NCI-H82 treated with DMSO at 0.1 percent for 48 hours (cell line): ENCODE measurements around the gene TMEM150A.
A peak's percentile ranks its signal among the peaks of the same experiment; 100 is the strongest.
"Not testable (repeated sequence)": the region's sequence is repeated elsewhere in the genome, so short reads cannot be mapped to it uniquely, and the experiment has no call there.

Source experiments
- DNase-seq: peaks from one replicate; lab custom pipeline; 2025; ENCODE audit not compliant: unreplicated experiment; lab: John Stamatoyannopoulos, UW

The TMEM150A gene, protein sequence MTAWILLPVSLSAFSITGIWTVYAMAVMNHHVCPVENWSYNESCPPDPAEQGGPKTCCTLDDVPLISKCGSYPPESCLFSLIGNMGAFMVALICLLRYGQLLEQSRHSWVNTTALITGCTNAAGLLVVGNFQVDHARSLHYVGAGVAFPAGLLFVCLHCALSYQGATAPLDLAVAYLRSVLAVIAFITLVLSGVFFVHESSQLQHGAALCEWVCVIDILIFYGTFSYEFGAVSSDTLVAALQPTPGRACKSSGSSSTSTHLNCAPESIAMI

DNA sequence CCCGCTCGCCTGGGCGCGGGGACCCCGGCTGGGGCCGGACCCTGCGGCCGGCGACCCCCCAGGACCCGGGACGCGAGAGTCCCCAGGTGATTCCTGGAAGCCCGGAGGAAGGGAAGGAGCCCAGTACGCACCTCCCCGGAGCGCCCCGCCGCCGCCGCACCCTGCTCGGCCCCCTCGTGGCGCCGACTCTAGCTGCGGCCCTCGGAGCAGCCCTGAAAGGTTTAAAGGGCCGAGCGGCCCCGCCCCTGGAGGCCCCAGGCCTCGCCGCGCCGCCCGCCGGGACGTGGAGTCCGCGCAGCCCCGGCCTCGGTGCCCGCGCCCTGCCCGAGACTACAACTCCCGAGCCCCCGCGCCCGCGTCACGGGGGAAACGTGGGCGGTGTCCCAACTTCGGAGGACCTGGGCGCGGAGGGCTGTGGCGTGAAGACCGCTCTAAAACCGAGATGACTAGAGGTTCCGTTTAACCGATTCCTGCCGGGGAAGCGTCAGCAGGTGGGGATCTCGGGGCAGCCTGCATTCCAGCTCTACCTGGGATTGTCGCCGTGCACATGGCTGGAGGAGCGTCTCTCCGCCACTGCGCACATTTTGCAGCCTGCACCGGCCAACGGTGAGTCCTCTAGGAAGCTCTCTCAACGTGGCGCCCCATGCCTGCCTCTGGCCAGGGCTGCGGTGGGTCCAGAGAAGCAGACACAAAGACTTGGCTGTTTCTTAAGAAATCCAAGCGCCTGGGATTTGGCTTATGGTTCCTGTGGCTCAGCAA, at the start of gene TMEM150A:
TMEM150A (minus strand) TSS at position 223 of the 759 bp plus-strand sequence. CDS start 750 bp downstream, outside the sequence.
- DNase-seq = peak; percentile 64

DNA sequence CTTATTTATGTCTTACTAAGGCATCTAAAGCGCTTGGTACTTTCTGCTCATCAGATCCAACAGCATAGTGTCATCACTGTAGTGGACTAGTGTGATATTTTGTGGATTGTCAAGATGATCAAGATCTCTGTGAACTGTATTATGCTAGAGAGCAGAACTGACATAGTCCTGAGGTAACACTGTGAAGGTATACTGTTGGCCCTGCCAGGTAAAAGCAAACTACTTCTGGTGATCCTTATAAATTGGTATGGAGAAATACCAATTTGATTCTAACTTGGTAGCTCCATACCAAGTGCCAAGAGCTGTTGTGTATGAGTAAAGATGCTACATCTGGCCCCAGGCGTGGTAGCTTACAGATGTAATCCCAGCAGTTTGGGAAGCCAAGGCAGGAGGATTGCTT, 49.6 kb upstream of the TMEM150A start:
- no peak for DNase-seq

DNA sequence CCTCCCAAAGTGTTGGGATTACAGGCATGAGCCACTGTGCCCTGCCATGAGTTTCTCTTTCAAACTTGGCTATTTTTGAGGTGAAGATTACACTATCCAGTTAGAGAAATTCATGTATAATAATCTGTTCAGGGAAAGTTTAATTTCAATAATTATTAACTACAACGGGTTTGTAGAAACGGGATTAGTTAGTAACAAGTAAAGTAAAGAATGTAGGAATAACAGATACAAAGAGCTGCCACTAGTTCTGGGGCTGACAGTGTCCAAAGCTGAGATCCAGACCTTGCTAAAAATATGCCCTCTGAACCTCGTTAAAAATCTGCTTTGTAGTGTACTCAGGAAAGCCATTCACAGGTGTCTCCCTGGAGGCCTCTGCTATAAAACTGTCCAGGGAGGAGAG, 48.6 kb upstream of the TMEM150A start:
- DNase-seq = no peak

DNA sequence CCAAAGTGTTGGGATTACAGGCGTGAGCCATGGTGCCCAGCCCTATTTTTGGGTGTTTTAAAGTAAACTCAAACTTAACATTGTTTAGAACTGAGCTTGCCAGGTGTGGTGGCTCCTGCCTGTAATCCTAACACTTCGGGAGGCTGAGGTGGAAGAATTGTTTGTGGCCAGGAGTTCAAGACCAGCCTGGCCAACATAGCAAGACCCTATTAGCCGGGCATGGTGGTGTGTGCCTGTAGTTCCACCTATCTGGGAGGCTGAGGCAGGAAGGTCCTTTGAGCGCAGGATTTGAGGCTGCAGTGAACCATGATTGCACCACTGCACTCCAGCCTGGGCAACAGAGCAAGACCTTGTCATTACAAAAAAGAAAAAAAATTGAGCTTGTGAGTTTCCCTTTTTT, 48.0 kb upstream of the TMEM150A start:
- DNase-seq = no peak

DNA sequence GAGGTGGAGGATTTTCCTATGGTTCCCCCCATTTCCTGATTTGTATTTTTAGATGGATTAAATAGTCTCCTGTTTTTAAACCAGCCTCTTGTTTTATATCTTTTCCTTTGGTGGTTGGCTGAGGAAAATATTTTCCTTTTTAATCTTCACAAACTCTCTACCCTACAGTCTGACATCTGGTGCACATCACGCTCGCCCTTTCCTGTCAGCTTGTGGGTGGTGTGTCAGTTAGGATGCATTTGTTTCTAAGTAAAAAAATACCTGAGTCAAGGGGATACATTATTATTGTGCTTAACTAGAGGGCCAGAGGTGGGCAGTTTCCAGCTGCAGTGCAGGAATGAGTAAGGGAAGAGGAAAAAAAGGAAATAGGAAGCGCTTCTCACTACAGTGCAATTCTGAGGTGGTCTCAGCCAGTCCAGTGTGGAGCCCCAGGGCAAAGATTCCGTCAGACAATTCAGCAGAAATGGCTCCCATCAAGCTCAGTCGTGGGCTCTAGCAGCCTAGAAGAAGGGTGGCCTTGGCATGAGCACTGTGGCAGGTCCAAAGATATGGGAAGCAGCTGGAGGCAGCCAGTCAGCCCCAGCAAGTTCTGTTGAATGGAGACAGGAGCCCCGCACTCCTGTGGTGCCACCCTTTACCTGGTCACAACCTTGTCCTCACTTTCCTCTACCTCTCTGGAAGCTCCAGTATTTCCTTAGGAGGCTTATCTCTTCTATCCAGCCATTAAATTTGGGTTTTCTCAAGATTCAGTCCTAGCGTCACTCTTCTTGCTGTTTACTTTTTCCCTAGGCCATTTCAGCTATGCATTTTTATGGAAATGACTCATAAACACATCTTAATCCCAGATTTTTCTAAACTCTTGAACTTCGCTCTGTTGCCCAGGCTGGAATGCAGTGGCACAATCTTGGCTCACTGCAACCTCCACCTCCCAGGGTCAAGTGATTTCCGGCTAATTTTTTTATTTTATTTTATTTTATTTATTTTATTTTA, 47.0 kb upstream of the TMEM150A start:
- DNase-seq = no peak

DNA sequence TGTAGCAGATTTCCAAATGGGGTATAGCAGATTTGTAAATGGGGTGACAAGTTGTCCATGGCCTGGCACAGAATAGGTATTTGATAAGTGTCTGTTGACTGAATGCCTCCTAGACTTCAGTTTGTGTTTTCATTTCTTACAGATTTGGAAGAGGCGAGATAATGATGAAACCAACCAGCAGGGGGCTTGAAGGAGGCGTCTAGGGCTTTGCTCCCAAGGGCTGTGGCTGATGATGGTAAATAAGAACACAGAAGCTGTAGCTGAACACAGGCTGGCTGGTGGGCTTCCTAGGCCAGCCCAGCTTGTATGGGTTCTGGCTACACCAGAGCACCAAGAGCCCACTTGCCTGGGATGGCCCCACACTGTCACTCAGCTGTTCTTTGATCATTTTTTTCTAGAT, 46.1 kb upstream of the TMEM150A start:
- DNase-seq = no peak

DNA sequence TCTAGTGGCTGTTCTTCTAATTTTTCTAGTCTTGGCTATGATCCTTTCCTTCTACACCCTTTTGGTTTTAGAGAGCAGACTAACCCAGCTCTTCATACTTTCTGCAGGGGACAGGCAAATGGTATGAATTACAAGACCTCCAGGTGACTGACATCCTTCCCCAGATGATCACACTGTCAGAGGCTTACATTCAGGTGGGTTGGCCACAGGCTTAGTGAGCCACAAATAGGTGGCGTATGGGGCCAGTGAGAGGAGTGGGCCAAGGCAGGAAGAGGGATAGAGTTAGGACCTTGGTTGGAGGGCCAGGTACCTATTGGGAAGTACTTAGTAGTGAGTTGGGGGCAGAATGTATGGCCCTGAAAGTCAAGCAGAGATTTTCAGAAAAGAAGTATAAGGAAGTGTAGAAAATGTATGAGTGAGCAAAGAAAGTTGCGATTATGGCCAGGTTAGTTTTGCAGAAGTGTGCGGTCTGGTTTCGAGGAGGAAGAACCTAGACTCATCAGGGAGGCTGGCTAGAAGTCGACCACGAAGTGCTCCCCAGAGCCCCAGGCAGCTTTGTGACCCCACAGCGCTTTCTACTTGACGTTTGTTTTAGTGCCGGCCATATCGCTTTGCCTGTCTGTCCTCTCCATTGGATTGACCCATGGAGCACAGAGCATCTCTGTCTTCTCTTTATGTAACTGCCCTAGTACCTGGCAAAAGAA, 45.5 kb upstream of the TMEM150A start:
- DNase-seq = no peak

DNA sequence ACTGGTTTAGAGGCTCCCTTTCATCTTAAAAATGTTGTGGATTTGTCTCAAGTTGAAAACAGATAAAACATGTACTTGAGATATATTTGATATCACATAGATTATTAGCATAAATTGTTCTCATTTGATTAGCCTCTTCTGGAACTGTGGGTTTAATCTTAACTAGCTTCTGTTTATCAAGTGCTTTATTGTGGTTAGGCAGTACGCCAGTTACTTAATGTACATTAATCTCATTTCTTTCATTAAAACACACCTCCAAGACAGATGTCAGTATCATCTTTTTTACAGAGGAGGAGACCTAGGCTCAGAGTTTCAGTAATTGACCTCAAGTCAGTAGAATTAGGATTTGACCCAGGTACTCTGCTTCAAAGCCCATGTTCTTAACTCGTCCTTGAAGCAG, 43.7 kb upstream of the TMEM150A start:
- DNase-seq = no peak

DNA sequence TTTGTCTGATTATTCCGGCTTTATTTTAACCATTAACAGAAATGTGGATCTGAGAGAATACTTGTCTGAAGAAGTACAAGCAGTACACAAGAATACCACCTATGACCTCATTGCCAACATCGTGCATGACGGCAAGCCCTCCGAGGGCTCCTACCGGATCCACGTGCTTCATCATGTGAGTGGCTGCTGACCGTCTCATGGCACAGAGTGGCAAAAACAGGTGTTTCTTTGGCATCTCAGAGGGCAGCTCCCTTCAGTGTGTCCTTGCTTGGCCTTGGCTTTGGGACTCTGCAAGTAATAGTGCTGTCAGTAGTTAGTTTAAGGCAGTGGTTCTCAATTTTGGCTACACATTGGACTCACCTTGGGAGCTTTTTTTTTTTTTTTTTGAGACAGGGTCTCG, 42.4 kb upstream of the TMEM150A start:
- no peak for DNase-seq

DNA sequence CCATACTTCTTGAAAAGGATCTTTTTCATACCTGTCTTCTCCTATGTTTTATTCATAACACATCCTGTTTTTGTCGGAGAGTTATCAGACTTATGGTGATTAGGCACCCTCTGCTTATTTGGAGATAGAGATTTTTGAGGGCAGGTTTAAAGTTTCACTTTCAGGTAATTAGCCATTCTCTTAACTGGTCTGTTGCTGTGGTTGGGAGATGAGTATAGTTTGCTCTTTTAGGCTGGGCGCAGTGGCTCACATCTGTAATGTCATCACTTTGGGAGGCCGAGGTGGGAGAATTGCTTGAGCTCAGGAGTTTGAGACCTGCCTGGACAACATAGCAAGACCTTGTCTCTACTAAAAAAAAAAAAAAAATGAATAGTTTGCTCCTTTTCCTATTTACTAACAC, 40.2 kb upstream of the TMEM150A start:
- no peak for DNase-seq

DNA sequence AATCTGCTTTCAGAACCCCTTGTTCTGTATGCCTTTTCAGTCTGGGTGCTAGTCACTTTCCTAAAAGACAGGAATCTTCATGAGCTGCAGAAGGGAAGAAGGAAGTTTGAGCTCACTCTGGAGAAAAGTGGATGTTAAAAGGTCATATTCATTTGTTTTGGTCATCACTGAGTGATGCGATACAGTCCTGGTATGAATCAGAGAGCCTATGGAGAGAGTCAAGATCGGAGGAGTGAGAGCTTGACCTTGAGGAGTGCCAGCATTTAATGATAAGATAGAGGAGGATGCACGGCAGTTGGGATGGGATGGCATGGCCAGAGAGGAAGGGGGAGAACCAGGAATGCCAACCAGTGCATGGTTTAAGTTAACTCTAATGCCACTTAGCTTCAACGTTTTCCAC, 33.1 kb upstream of the TMEM150A start:
- DNase-seq = no peak

DNA sequence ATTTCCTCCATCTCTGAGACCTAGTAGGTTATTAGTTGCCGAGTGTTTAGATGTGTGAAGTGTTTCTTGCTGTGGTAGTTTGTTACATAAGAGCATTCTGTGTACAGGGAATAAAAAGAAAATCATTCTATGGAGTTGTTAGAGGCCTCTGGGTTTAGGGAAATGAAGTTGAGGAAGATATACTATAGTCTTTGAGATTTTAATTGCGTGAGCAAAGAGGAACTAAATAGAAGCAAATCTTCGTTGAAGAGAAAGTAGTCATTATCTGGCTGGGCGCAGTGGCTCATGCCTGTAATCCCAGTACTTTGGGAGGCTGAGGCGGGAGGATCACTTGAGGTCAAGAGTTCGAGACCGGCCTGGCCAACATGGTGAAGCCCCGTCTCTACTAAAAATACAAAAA, 32.5 kb upstream of the TMEM150A start:
- DNase-seq = no peak

DNA sequence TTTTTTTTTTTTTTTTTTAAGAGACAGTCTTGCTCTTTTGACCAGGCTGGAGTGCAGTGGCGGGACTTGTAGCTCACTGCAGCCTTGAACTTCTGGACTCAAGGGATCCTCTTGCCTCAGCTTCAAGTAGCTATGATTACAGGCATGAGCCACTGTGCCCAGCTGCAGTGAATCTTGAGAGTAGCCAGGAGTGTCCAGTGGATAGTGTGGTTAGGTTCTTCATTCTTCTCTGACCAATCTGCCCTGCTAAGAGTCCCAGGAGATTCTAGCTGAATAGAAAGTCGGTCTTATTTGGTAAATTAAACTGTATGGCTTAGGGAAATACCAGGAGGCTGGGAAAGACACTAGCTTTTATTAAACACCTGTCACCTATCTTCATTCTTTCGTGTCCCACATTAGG, 28.8 kb upstream of the TMEM150A start:
- no peak for DNase-seq

DNA sequence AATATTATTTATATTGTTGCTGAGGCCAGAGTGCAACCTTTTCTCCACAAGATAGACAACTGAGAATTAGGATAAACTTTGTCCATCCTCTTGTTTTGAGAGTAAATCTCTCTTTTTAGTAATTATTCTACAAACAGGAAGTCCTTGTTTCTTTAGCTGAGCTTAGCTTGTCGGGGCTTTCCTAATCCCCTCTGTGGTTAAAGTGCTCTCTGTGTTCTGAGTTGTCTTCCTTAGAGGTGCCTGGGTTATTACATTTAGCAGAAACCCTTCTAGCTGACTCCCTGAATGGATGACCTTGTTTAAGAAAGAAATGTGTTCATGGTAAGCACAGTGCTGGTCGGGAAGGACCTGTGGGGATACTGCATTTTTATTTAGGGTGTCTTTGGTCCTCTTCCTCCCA, 26.2 kb upstream of the TMEM150A start:
- DNase-seq = no peak

DNA sequence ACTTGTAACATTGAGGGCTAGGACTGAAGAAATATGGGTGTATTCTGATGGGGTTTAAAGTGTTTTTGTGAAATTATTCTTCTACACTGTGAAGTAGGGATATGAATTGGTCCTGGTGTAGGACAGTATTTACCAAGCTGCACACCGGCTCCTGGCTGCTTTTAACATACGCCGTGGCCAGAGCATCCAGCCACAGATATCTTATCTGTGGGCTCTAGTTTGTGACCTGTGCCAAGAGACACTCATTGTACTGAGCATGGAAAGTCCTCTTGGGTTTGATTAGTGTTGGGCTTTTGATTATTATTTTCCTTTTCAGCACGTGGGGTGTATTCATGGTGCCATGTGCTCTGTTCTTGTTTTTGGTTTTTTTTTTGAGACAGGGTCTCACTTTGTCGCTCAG, 21.5 kb upstream of the TMEM150A start:
- no peak for DNase-seq

DNA sequence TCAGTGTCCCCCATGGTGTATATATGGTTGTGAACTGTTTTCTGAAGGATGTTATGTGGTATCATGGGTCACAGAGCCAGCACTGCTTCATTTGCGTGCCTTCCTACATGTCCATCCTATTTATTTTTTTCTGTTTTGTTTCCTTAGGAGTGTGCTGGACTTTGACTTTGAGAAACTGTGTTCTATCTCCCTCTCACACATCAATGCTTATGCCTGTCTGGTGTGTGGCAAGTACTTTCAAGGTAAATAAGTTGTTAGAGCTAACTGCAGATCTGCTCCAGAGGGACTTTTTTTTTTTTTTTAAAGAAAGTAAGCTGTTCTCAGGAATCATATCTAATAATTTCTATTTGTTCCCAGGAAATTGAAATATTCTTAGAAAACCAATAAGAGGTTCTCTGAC, 18.8 kb upstream of the TMEM150A start:
- no peak for DNase-seq

DNA sequence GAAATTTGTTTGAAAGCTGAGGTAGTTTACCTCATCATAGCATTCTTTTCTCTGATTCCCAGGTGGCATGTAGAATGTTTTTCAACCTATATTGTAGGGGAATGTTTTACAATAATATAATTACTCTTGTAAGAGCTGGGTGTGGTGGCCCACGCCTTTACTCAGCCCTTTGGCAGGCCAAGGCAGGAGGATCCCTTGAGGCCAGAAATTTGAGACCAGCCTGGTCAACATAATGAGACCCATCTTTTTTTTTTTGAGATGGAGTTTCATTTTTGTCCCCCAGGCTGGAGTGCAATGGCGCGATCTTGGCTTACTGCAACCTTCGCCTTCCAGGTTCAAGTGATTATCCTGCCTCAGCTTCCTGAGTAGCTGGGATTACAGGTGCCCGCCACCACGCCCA, 17.1 kb upstream of the TMEM150A start:
- DNase-seq = no peak

DNA sequence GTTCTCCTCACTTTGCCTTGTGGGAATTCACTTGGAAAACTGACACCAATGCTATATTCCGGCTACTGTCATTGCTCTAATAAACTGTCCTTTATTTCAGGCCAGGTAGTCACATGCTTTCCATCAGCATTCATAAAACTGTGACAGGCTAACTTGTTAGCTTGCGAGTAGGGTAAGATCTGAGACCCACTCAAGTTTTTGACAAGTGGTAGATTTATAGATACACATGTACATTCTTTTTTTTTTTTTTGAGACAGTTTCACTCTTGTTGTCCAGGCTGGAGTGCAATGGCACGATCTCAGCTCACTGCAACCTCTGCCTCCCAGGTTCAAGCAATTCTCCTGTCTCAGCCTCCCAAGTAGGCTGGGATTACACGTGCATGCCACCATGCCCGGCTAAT, 15.2 kb upstream of the TMEM150A start:
- not testable (repeated sequence) for DNase-seq

DNA sequence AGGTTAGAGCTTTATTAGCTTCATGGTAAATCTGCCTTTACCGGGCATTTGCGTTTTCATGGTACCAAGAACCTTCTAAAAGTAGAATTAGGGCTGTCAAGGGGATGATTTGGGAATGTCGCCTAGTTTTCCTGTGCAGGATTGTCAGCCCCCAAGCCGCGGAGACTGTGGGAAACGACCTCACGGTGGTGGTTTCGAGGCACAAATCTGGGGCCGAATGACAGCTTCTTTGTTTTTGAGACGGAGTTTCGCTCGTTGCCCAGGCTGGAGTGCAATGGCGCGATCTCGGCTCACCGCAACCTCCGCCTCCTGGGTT, 12.9 kb upstream of the TMEM150A start:
- no peak for DNase-seq

DNA sequence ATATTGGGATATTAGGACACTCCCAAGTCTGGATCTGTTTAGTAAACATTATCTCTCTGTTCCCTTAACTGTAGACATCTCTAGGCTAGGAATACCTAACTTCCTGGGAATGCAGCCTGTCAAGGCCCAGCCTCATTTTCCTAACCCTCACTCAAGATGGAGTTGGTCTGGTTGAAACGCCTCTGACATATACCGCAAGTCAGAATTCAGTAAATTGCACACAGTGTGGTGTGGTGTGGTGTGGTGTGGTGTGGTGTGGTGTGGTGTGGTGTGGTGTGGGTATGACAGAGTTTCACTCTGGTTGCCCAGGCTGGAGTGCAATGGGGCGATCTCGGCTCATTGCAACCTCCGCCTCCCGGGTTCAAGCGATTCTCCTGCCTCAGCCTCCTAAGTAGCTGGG, 12.3 kb upstream of the TMEM150A start:
- DNase-seq = not testable (repeated sequence)
